Activated CD4-positive, alpha-beta T cell treated with anti-CD3 and anti-CD28 coated beads for 24 hours (primary cell): ENCODE data around the gene BROX.

ENCODE experiments used
- DNase-seq, 2 donors: peaks; one replicate each; pipeline ENCODE4 v3.0.0-alpha.2; 2020; ENCODE audit warnings: low read depth in 2 of 2

BROX gene

DNA sequence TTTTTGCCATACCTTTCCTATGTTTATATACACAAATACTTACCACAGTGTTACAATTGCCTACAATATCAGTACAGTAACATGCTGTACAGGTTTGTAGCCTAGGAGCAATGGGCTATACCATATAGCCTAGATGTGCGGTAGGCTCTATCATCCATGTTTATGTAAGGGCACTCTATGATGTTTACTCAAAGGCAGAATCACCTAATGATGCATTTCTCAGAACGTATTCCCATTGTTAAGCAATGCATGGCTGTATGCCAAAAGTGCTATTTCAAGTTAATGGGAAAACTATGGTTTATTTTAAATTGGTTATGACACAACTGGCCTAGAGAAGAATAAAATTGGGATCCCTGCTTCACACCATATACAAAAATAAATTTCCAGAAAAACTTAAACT lies 65.6 kb downstream of the BROX start:
- DNase-seq, result no peak

DNA sequence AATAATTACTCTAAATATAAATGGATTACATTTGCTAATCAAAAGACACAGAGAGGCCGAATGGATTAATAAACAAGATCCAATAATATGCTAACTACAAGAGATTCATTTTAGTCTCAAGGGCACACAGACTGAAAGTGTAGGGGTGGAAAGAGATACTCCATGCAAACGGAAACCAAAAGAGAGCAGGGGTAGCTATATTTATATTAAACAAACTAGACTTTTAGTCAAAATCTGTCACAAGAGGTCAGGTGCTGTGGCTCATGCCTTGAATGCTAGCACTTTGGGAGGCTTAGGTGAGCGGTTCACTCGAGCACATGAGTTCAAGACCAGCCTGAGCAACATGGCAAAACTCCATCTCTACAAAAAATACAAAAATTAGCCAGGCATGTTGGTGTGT lies 68.9 kb downstream of the BROX start:
- DNase-seq, result no peak

DNA sequence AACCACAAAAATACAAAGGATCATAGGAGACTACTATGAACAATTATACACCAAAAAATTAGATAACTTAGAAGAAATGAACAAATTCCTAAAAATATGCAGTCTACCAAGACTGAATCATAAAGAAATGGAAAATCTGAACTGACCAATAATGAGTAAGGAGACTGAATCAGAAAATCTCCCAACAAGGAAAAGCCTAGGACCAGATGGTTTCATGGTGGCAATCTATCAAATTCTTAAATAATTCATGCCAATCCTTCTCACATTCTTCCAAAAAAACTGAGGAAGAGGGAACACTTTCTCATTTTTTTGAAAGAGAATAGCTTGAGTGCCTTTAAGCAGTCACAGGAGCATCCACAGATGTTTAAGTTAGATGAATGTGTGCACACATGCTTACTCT lies 70.7 kb downstream of the BROX start:
- DNase-seq, result no peak

DNA sequence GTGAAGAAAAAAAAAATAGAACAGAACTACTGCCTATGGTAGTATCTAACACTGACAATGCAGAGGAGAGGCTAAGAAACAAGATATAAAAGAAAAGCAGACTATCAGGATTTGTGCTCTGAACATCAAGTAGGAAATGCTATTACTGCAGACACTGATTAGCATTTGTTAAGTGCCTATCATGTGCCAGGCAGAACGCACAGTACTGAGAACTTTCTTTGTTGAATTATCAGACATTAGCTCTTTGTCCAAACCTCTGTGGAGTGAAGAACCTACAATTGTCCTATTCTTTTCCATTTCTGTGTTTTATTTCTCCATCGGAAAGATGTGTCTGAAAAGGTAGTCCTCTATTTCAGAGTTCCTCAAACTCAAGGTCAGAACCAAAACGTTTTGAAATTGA lies 72.0 kb downstream of the BROX start:
- DNase-seq, result no peak
